ENCODE data around the gene MAP3K7CL.

MAP3K7CL gene

GRCh38 chr21:29133241-29133640 is 2.8 kb downstream of the MAP3K7CL start:
- TF ChIP-seq CTCF (IDR thresholded peaks at IDR 0.05; ENCODE audit: borderline replicate concordance, insufficient read depth, low read depth, low read length), result no peak

GRCh38 chr21:29133796-29134195 is 3.4 kb downstream of the MAP3K7CL start:
- no peak overlapping the region for H3K4me3 ChIP-seq (ENCODE audit: low read depth, low read length)
- no peak for TF ChIP-seq CTCF (IDR thresholded peaks at IDR 0.05; ENCODE audit: borderline replicate concordance, insufficient read depth, low read depth, low read length)

More at GRCh38 chr21:29133241-29133640, 2.8 kb downstream of the MAP3K7CL start:
- no peak overlapping the region for H3K4me3 ChIP-seq (ENCODE audit: low read depth, low read length)

- no peak overlapping the region for H3K4me3 ChIP-seq (ENCODE audit: low read depth, low read length)
- no peak for TF ChIP-seq CTCF (IDR thresholded peaks at IDR 0.05; ENCODE audit: borderline replicate concordance, insufficient read depth, low read depth, low read length)
Observed at GRCh38 chr21:29135481-29135880, 5.0 kb downstream of the MAP3K7CL start.

DNA sequence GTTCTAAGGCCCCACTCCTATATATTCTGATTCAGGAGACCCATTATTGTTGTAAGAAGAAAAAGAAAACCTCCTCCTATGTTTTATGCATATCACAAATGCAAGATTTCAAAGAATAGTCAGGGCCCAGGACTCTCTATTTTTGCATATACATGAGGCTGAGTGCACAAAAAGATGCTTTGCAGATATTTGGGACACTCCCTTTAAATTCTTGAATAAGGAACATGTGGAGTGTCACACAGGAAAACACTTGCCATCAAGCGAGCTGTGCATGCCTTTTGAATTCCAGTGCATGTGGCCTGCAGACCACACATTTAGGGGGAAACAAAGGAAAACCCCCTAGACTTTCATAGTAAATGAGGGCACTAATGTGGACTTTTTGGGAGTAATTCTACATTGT is 5.6 kb downstream of the MAP3K7CL start:
- TF ChIP-seq CTCF (IDR thresholded peaks at IDR 0.05; ENCODE audit: borderline replicate concordance, insufficient read depth, low read depth, low read length), result no peak
- H3K4me3 ChIP-seq (ENCODE audit: low read depth, low read length), result no peak overlapping the region

DNA sequence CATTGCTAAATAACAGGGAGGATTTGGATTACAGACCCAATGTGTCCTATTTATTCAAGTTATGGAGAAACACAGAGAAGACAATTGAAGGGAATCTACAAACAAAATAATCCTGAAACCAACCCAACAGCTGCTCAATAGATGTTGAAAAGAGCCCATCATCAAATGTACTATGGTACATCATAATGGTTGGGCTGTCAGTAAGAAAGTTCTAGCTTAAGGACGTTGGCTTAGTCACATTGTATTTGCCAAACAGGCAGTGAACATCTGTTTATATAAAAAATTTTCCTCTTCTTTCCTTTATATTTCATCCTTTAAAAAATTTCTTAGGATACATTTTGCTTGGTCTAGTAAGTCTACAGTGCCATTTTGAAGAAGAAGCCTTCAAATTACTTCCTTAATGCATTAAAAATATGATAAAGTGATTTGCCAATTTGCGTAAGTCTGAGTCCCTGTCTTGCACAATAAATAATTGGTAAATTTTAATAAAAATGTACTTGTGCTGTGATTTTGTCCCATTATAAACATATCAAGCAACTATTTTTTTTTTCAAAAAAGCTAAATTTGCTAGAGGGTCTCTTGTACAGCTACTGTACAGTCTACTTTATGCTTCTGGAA is 14.4 kb downstream of the MAP3K7CL start:
- H3K4me3 ChIP-seq (ENCODE audit: low read depth, low read length), result no peak overlapping the region
- TF ChIP-seq CTCF (IDR thresholded peaks at IDR 0.05; ENCODE audit: borderline replicate concordance, insufficient read depth, low read depth, low read length), result no peak

- TF ChIP-seq CTCF (IDR thresholded peaks at IDR 0.05; ENCODE audit: borderline replicate concordance, insufficient read depth, low read depth, low read length), result no peak
- H3K4me3 ChIP-seq (ENCODE audit: low read depth, low read length), result no peak overlapping the region
Observed at GRCh38 chr21:29145354-29145782, 14.9 kb downstream of the MAP3K7CL start.

GRCh38 chr21:29145852-29146453 is 15.5 kb downstream of the MAP3K7CL start:
- no peak for TF ChIP-seq CTCF (IDR thresholded peaks at IDR 0.05; ENCODE audit: borderline replicate concordance, insufficient read depth, low read depth, low read length)
- no peak overlapping the region for H3K4me3 ChIP-seq (ENCODE audit: low read depth, low read length)
